HEK293T (cell line): Measurements from ENCODE around the gene PRKCE.

ENCODE experiments used
- ARNT ChIP-seq: fragments of 450-650 bp; IDR thresholded peaks from 2 replicates; pipeline ENCODE4 v1.6.1; 2017; ENCODE audit warnings: mild to moderate bottlenecking
- ELF4 ChIP-seq: fragments of 450-650 bp; IDR thresholded peaks from 2 replicates; pipeline ENCODE4 v1.6.1; 2017; ENCODE audit warnings: antibody characterized with exemption
- HDGF ChIP-seq: fragments of 450-650 bp; IDR thresholded peaks from 2 replicates; pipeline ENCODE4 v1.6.1; 2017; ENCODE audit warnings: antibody characterized with exemption, borderline replicate concordance
- NFRKB ChIP-seq: fragments of 450-650 bp; IDR thresholded peaks from 2 replicates; pipeline ENCODE4 v1.6.1; 2016; ENCODE audit warnings: mild to moderate bottlenecking, moderate library complexity
- SP1 ChIP-seq: fragments of 450-650 bp; IDR thresholded peaks from 2 replicates; pipeline ENCODE4 v1.6.1; 2017
- TARDBP ChIP-seq: fragments of 450-650 bp; IDR thresholded peaks from 2 replicates; pipeline ENCODE4 v1.6.1; 2016

DNA sequence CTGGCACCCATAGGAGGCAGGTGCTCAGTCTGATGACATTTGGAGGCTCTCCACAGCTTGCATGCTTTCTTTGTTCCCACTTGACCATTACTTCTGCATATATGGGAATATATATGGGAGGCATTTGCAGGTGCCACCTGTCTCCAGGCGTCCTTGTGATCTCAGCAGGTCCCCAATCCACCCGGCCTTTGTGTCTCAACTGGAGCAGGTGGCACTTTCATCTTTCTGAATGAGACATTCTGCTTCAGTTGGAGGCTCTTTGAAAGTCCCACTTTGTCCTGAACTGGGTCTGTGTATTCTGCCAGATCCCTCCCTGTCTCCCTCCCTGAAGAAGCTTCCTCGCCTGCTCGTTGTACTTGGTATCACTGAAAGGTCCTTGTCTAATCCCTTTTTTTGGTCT, 327.6 kb downstream of the PRKCE start:
- TF ChIP-seq ARNT (no peak), TARDBP (no peak), ELF4 (no peak), HDGF (no peak), NFRKB (no peak), SP1 (no peak)
